Stimulated activated CD4-positive, alpha-beta T cell treated with anti-CD3 and anti-CD28 coated beads, Interleukin-1b, Interleukin-23, amount 100 ng/mL, for 4 hours (primary cell): ENCODE measurements around the gene CHRM1.
"Not testable (repeated sequence)": the region's sequence is repeated elsewhere in the genome, so short reads cannot be mapped to it uniquely, and the experiment has no call there.

Experiments used
- DNase-seq, 2 donors: peaks; one replicate each; pipeline ENCODE4 v3.0.0-alpha.2; 2020; ENCODE audit warnings: low read depth in 2 of 2

Gene CHRM1

DNA sequence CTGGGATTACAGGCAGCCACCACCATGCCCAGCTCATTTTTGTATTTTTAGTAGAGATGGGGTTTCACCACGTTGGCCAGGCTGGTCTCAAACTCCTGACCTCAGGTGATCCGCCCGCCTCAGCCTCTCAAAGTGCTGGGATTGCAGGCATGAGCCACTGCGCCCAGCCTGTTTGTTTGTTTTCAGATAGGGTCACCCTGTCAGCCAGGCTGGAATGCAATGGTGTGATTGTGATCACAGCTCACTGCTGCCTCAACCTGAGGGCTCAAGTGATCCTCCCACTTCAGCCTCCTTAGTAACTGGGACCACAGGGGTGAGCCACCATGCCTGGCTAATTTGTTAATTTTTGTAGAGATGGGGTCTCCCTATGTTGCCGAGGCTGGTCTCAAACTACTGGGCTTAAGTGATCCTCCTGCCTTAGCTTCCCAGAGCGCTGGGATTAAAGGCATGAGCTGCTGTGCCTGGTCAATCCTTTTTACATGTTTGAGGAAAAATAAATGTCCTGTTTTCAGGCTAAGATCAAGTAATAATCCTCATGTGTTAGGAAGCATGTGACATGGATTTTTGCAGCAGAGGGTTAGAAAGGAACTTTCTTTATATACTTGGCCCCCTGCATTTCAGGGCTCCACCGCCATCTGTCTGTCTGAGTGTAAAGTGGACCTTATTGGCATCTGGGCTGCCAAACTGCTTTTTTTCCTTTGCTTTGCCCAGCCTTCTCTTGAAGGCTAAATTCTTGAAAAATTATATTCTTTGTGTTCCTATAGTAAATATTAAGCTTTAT, 45.3 kb downstream of the CHRM1 start:
- no peak for DNase-seq

DNA sequence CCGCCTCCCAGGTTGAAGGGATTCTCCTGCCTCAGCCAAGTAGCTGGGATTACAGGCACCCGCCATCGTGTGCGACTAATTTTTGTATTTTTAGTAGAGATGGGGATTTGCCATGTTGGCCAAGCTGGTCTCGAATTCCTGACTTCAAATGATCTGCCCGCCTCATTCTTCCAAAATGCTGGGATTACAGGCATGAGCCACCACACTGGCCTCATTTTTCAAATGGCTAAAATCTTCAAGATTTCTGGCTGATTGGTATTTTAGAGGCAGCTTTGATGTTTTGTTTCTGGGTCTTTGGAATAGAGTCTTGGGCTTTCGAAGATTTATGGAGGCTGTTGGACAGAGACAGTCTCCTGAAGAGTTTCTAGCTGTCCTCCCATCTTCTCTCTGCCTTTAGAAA, 46.3 kb downstream of the CHRM1 start:
- no peak for DNase-seq

DNA sequence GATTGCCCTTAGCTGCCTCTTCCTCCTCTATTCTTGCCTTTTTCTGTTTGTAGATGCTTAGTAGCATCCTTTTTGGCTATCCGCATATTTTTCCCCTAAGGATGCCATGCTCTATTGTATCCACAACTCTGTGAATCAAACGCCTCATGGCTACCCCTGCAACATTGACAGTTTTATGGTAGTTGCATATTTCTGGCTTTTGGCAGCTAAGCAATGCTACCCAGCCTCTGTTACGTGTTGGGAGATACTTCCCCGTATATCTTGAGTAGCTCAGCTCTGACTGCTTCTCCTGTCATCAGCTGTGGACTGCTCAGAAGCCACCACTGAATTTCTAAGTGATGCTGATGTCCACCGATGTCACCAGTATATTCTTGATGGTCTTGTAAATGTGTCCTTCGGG, 55.5 kb downstream of the CHRM1 start:
- no peak for DNase-seq

DNA sequence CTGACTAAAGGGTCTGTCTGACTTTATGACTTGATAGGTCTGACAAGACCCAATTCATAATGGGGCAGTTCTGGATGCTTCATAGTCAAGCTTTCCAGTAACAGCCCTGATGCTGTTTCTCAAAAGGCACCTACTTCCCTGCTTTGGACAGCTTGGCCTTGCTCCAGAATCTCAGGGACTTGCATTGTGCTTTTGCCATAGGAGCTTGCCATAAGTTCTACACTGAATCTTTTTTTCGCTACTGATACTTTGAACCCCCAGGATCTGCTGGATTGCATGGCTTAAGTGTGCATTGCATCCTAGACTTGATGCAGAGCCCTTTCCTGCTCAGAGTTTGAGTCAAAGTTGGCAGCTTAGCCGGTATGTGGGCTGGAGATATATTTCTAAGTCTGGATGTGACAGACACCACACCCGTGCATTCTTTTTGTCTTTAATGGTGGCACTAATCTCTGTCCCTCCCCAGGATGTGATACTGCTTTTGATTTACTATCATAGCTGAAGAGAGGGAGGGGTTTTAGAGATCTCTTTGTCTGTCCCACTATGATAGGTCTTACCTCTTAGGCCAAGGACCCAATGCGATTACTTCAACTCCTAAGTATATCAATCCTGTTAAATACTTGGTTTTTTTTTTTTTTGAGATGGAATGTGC, 57.4 kb downstream of the CHRM1 start:
- DNase-seq, result no peak

DNA sequence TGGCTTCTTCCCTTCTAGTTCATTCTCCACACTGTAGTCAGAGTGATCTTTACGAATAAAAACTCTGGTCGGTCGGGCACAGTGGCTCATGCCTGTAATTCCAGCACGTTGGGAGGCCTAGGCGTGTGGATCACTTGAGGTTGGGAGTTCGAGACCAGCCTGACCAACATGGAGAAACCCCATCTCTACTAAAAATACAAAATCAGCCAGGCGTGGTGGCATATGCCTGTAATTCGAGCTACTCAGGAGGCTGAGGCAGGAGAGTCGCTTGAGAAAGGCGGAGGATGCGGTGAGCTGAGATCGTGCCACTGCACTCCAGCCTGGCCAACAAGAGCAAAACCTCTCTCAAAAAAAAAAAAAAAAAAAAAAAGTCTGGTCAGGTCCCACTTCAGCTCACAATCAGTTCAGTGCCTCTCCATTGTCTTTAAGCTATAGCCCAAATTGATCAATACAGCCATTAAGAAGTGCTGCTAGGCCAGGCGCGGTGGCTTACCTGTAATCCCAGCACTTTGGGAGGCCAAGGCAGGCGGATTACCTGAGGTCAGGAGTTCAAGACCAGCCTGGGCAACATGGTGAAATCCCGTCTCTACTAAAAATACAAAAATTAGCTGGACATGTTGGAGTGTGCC, 59.5 kb downstream of the CHRM1 start:
- DNase-seq, result not testable (repeated sequence)

DNA sequence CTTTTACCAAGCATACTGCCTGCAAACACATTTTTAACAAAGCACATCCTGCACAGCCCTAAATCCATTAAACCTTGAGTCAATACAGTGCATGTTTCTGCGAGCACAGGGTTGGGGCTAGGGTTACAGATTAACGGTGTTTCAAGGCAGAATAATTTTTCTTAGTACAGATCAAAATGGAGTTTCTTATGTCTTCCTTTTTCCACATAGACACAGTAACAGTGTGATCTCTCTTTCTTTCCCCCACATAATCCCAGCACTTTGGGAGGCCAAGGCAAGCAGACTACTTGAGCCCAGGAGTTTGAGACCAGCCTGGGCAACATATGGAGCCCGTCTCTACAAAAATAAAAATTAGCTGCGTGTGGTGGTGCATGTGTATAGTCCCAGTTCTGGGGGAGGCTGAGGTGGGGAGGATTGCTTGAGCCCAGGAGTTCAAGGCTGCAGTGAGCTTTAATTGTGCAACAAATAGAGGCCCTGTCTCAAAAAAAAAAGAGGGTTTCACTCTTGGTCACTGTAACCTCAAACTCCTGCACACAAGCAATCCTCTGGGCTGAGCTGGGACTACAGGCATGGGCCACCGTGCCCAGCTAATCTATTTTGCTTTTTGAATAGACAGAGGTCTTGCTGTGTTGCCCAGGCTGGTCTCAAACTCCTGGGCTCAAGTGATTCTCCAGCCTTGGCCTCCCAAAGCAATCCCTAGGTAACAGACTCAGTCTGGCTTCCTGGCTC, 60.2 kb downstream of the CHRM1 start:
- no peak for DNase-seq

DNA sequence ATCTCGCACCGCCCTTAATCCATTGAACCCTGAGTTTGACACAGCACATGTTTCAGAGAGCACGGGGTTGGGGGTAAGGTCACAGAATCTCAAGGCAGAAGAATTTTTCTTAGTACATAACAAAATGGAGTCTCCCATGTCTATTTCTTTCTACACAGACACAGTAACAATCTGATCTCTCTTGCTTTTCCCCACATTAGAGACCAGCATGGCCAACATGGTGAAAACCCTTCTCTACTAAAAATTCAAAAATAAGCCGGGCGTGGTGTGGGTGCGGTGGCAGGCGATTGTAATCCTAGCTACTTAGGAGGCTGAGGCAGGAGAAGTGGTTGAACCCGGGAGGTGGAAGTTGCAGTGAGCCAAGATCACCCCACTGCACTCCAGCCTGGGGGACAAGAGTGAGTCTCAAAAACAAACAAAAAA, 61.9 kb downstream of the CHRM1 start:
- DNase-seq, result not testable (repeated sequence)
